GM23338 (cell line): ENCODE data around the gene TWIST2. TPM values are rescaled to one million over a fixed set of nuclear protein-coding genes. Genes with fewer than 3 reads are reported as not detected.

ENCODE experiments used
- ATAC-seq: fragments of 200-7000 bp; cut with Tn5 transposase; 3 replicates; pipeline ENCODE4 v1.9.1; 2020
- DNase-seq: peaks from one replicate; pipeline ENCODE4 v3.0.0-alpha.2; 2015; ENCODE audit warnings: low spot score
- H2AFZ ChIP-seq: fragments of 200-600 bp; sonication (generic); 2 replicates; pipeline ENCODE4 v1.8.0; 2016; ENCODE audit warnings: antibody characterized with exemption, mild to moderate bottlenecking, moderate library complexity
- H3F3A ChIP-seq: fragments of 200-600 bp; sonication (generic); replicated peaks from 2 replicates; pipeline ENCODE4 v1.8.0; 2017; ENCODE audit warnings: antibody characterized with exemption, mixed run types, low read depth
- H3K27ac ChIP-seq: fragments of 200-600 bp; sonication (generic); 2 replicates; pipeline ENCODE4 v1.6.1; 2016; ENCODE audit warnings: low read depth
- H3K27me3 ChIP-seq: fragments of 200-600 bp; sonication (generic); 2 replicates; pipeline ENCODE4 v1.8.0; 2016; ENCODE audit warnings: mild to moderate bottlenecking, mixed run types, moderate library complexity; ENCODE audit not compliant: insufficient read depth
- H3K36me3 ChIP-seq: fragments of 200-600 bp; sonication (generic); 2 replicates; pipeline ENCODE4 v1.8.0; 2016; ENCODE audit warnings: mild to moderate bottlenecking; ENCODE audit not compliant: insufficient read depth
- H3K4me1 ChIP-seq: fragments of 200-600 bp; sonication (generic); 2 replicates; pipeline ENCODE4 v1.8.0; 2016; ENCODE audit warnings: mild to moderate bottlenecking, moderate library complexity; ENCODE audit not compliant: insufficient read depth
- H3K4me2 ChIP-seq: fragments of 200-600 bp; sonication (generic); 2 replicates; pipeline ENCODE4 v1.7.1; 2017; ENCODE audit warnings: mixed run types
- H3K4me3 ChIP-seq: fragments of 200-600 bp; sonication (generic); 2 replicates; pipeline ENCODE4 v1.6.1; 2016; ENCODE audit warnings: mixed run types
- H3K79me2 ChIP-seq: fragments of 200-600 bp; sonication (generic); replicated peaks from 2 replicates; pipeline ENCODE4 v1.8.0; 2017; ENCODE audit warnings: mild to moderate bottlenecking; ENCODE audit not compliant: insufficient read depth
- H3K9me2 ChIP-seq: fragments of 200-600 bp; sonication (generic); 2 replicates; pipeline ENCODE4 v1.8.0; 2017; ENCODE audit not compliant: insufficient read depth
- H4K20me1 ChIP-seq: fragments of 200-600 bp; sonication (generic); replicated peaks from 2 replicates; pipeline ENCODE4 v1.8.0; 2017; ENCODE audit warnings: mild to moderate bottlenecking; ENCODE audit not compliant: insufficient read depth
- H3K27ac Mint-ChIP-seq: 2 replicates; pipeline ENCODE4 v1.8.0; 2020; ENCODE audit warnings: inconsistent platforms, mild to moderate bottlenecking, moderate library complexity, mixed read lengths
- H3K27me3 Mint-ChIP-seq: 3 replicates; pipeline ENCODE4 v1.8.0; 2022; ENCODE audit warnings: low read depth, mild to moderate bottlenecking, moderate library complexity, mixed read lengths, inconsistent platforms; ENCODE audit not compliant: insufficient read depth, poor library complexity
- H3K36me3 Mint-ChIP-seq: 3 replicates; pipeline ENCODE4 v1.8.0; 2021; ENCODE audit warnings: low read depth, mild to moderate bottlenecking, inconsistent platforms, moderate library complexity, mixed read lengths
- H3K4me1 Mint-ChIP-seq: 3 replicates; pipeline ENCODE4 v1.8.0; 2020; ENCODE audit warnings: mild to moderate bottlenecking, inconsistent platforms, mixed read lengths
- H3K4me3 Mint-ChIP-seq: 3 replicates; pipeline ENCODE4 v1.8.0; 2021; ENCODE audit warnings: moderate library complexity, mild to moderate bottlenecking, inconsistent platforms, mixed read lengths
- H3K9me3 Mint-ChIP-seq: 3 replicates; pipeline ENCODE4 v1.8.0; 2020; ENCODE audit warnings: moderate library complexity, mild to moderate bottlenecking, inconsistent platforms, mixed read lengths
- EZH2 ChIP-seq: fragments of 200-600 bp; sonication (generic); IDR thresholded peaks from one replicate; pipeline ENCODE4 v1.8.0; 2017; ENCODE audit warnings: antibody characterized with exemption, mild to moderate bottlenecking, low read depth; ENCODE audit not compliant: unreplicated experiment
- EZH2phosphoT487 ChIP-seq: fragments of 200-600 bp; sonication (generic); IDR thresholded peaks from one replicate; pipeline ENCODE4 v1.8.1; 2018; ENCODE audit warnings: antibody characterized with exemption; ENCODE audit not compliant: unreplicated experiment
- JUNB ChIP-seq: IDR thresholded peaks from one replicate; pipeline ENCODE4 v1.6.1; 2016; ENCODE audit warnings: antibody characterized with exemption; ENCODE audit not compliant: unreplicated experiment
- NANOG ChIP-seq: IDR thresholded peaks from 2 replicates; pipeline ENCODE4 v1.6.1; 2016; ENCODE audit warnings: antibody characterized with exemption, borderline replicate concordance
- POLR2AphosphoS5 ChIP-seq: IDR thresholded peaks from 2 replicates; pipeline ENCODE4 v1.6.1; 2016; ENCODE audit warnings: antibody characterized with exemption, low read depth
- STAT1 ChIP-seq: IDR thresholded peaks from one replicate; pipeline ENCODE4 v1.6.1; 2016; ENCODE audit warnings: antibody characterized with exemption; ENCODE audit not compliant: unreplicated experiment
- ZNF114 ChIP-seq: fragments of 250-450 bp; sonication (Bioruptor Pico); IDR thresholded peaks from 2 replicates; pipeline ENCODE4 v1.5.0; 2020; ENCODE audit warnings: mild to moderate bottlenecking, moderate library complexity
- ZNF331 ChIP-seq: fragments of 250-450 bp; sonication (Bioruptor Pico); IDR thresholded peaks from 2 replicates; pipeline ENCODE4 v1.5.0; 2020; ENCODE audit warnings: low read depth, mild to moderate bottlenecking, moderate library complexity
- polyA plus RNA-seq: library from polyadenylated mRNA; unstranded; fragments of >200 nt; fragmentation: Nextera tagmentation; extraction: Ambion mirVana; gene quantifications from 2 replicates; pipeline ENCODE4 v1.2.1, GENCODE V29; 2016
- total RNA-seq: library from RNA; depleted of rRNA; stranded (reverse); fragments of >200 nt; shearing (Covaris generic); gene quantifications from 2 replicates; pipeline ENCODE4 v1.2.3, GENCODE V29; 2014
- TF ChIP-seq, protein P1 (sequence below), 2 experiments: fragments of 200-600 bp in 1 of 2; sonication (generic) in 1 of 2; conservative IDR thresholded peaks; 2 replicates each; pipeline versions ENCODE4 v1.5.1 to v1.6.1; 2016 to 2017; ENCODE audit warnings: antibody characterized with exemption in 2 of 2, low read depth in 2 of 2, mild to moderate bottlenecking in 2 of 2, moderate library complexity in 1 of 2
- TF ChIP-seq, protein P2 (sequence below): IDR thresholded peaks from 2 replicates; pipeline ENCODE4 v1.6.1; 2016; ENCODE audit warnings: antibody characterized with exemption
- TF ChIP-seq, protein P3 (sequence below): IDR thresholded peaks from one replicate; pipeline ENCODE4 v1.6.1; 2018; ENCODE audit warnings: antibody characterized with exemption; ENCODE audit not compliant: unreplicated experiment
- TF ChIP-seq, protein P4 (sequence below): fragments of 250-450 bp; sonication (Bioruptor Pico); IDR thresholded peaks from 2 replicates; pipeline ENCODE4 v1.5.0; 2020; ENCODE audit warnings: mild to moderate bottlenecking, moderate library complexity

Gene TWIST2
- total and polyA plus RNA-seq, 2 experiments from 2014 or later: 7.0 to 12.5 TPM

DNA sequence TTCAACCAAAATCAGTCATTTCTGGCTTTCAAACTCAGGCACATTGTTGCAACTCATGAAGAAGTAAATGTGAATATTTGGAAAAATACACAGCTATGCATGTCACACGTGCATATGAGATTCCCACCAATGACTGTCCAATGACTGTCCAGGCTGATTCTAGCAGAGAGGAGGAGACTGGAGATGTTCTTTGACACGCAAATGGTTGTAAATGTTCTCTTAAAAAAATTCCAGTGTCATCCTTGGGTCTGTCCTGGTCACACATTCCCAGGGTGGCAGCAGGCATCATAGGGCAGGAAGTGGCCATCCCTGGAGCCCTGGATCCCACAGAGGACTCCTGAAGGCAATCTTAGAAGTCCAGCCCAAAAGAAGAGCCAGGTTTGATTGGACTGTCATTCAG lies 40.9 kb downstream of the TWIST2 start (continued):
- TF ChIP-seq, protein P1, sequence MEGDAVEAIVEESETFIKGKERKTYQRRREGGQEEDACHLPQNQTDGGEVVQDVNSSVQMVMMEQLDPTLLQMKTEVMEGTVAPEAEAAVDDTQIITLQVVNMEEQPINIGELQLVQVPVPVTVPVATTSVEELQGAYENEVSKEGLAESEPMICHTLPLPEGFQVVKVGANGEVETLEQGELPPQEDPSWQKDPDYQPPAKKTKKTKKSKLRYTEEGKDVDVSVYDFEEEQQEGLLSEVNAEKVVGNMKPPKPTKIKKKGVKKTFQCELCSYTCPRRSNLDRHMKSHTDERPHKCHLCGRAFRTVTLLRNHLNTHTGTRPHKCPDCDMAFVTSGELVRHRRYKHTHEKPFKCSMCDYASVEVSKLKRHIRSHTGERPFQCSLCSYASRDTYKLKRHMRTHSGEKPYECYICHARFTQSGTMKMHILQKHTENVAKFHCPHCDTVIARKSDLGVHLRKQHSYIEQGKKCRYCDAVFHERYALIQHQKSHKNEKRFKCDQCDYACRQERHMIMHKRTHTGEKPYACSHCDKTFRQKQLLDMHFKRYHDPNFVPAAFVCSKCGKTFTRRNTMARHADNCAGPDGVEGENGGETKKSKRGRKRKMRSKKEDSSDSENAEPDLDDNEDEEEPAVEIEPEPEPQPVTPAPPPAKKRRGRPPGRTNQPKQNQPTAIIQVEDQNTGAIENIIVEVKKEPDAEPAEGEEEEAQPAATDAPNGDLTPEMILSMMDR (conservative IDR thresholded peaks at IDR 0.05; ENCODE audit: low read depth in 2 of 2): no peak
- no peak for TF ChIP-seq NANOG

DNA sequence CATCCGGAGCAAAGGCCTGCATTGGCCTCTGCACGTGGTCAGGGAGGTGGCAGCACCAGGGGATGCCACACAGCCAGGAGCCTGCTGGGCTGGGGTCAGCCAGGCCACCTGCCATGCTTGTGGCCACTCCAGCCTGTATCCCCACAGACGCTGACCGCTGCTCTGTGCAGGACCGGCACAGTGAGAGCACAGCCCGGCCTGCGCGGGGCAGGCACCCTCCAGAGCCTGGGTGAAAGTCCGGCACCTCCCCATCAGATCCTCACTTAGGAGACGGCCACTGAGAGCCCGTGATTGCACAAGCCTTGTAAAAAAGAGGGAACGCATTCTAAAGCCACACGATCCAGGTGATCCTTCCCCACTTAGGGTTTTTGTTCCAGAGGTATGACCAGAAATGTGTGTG lies 42.2 kb downstream of the TWIST2 start:
- no peaks in the 10 kb centered on the region for H3K4me1 ChIP-seq
- H3K27me3 ChIP-seq: no peaks in the 10 kb centered on the region
- no peak for ATAC-seq
- no peaks in the 10 kb centered on the region for H3K36me3 ChIP-seq
- no peak overlapping the region for H3K4me3 ChIP-seq
- Mint-ChIP-seq H3K4me3 (no peak overlapping the region), H3K4me1 (peaks cover 5% of the 10 kb centered on the region; the same call in 2 of the 3 replicates), H3K27me3 (peaks cover 1% of the 10 kb centered on the region), H3K36me3 (peaks cover 3% of the 10 kb centered on the region; the same call in 2 of the 3 replicates), H3K27ac (no peak overlapping the region), H3K9me3 (peaks cover 8% of the 10 kb centered on the region; the same call in 2 of the 3 replicates)
- H3K27ac ChIP-seq: no peak overlapping the region
- H3K79me2 ChIP-seq: no peaks in the 10 kb centered on the region
- H3K9me2 ChIP-seq: no peaks in the 10 kb centered on the region
- DNase-seq: no peak
- no peak overlapping the region for H3K4me2 ChIP-seq
- H3F3A ChIP-seq: no peaks in the 10 kb centered on the region
- H2AFZ ChIP-seq: no peak overlapping the region
- H4K20me1 ChIP-seq: no peaks in the 10 kb centered on the region
- TF ChIP-seq STAT1: no peak
- TF ChIP-seq JUNB: no peak
- no peak for TF ChIP-seq ZNF114 (CRISPR knock-in tag)
- TF ChIP-seq, protein P2, sequence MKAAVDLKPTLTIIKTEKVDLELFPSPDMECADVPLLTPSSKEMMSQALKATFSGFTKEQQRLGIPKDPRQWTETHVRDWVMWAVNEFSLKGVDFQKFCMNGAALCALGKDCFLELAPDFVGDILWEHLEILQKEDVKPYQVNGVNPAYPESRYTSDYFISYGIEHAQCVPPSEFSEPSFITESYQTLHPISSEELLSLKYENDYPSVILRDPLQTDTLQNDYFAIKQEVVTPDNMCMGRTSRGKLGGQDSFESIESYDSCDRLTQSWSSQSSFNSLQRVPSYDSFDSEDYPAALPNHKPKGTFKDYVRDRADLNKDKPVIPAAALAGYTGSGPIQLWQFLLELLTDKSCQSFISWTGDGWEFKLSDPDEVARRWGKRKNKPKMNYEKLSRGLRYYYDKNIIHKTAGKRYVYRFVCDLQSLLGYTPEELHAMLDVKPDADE: no peak
- no peak for TF ChIP-seq ZNF331
- no peak for TF ChIP-seq EZH2phosphoT487
- TF ChIP-seq, protein P3, sequence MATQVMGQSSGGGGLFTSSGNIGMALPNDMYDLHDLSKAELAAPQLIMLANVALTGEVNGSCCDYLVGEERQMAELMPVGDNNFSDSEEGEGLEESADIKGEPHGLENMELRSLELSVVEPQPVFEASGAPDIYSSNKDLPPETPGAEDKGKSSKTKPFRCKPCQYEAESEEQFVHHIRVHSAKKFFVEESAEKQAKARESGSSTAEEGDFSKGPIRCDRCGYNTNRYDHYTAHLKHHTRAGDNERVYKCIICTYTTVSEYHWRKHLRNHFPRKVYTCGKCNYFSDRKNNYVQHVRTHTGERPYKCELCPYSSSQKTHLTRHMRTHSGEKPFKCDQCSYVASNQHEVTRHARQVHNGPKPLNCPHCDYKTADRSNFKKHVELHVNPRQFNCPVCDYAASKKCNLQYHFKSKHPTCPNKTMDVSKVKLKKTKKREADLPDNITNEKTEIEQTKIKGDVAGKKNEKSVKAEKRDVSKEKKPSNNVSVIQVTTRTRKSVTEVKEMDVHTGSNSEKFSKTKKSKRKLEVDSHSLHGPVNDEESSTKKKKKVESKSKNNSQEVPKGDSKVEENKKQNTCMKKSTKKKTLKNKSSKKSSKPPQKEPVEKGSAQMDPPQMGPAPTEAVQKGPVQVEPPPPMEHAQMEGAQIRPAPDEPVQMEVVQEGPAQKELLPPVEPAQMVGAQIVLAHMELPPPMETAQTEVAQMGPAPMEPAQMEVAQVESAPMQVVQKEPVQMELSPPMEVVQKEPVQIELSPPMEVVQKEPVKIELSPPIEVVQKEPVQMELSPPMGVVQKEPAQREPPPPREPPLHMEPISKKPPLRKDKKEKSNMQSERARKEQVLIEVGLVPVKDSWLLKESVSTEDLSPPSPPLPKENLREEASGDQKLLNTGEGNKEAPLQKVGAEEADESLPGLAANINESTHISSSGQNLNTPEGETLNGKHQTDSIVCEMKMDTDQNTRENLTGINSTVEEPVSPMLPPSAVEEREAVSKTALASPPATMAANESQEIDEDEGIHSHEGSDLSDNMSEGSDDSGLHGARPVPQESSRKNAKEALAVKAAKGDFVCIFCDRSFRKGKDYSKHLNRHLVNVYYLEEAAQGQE: no peak
- TF ChIP-seq EZH2: no peak
- no peak for TF ChIP-seq POLR2AphosphoS5
- TF ChIP-seq NANOG: no peak
- TF ChIP-seq, protein P4, sequence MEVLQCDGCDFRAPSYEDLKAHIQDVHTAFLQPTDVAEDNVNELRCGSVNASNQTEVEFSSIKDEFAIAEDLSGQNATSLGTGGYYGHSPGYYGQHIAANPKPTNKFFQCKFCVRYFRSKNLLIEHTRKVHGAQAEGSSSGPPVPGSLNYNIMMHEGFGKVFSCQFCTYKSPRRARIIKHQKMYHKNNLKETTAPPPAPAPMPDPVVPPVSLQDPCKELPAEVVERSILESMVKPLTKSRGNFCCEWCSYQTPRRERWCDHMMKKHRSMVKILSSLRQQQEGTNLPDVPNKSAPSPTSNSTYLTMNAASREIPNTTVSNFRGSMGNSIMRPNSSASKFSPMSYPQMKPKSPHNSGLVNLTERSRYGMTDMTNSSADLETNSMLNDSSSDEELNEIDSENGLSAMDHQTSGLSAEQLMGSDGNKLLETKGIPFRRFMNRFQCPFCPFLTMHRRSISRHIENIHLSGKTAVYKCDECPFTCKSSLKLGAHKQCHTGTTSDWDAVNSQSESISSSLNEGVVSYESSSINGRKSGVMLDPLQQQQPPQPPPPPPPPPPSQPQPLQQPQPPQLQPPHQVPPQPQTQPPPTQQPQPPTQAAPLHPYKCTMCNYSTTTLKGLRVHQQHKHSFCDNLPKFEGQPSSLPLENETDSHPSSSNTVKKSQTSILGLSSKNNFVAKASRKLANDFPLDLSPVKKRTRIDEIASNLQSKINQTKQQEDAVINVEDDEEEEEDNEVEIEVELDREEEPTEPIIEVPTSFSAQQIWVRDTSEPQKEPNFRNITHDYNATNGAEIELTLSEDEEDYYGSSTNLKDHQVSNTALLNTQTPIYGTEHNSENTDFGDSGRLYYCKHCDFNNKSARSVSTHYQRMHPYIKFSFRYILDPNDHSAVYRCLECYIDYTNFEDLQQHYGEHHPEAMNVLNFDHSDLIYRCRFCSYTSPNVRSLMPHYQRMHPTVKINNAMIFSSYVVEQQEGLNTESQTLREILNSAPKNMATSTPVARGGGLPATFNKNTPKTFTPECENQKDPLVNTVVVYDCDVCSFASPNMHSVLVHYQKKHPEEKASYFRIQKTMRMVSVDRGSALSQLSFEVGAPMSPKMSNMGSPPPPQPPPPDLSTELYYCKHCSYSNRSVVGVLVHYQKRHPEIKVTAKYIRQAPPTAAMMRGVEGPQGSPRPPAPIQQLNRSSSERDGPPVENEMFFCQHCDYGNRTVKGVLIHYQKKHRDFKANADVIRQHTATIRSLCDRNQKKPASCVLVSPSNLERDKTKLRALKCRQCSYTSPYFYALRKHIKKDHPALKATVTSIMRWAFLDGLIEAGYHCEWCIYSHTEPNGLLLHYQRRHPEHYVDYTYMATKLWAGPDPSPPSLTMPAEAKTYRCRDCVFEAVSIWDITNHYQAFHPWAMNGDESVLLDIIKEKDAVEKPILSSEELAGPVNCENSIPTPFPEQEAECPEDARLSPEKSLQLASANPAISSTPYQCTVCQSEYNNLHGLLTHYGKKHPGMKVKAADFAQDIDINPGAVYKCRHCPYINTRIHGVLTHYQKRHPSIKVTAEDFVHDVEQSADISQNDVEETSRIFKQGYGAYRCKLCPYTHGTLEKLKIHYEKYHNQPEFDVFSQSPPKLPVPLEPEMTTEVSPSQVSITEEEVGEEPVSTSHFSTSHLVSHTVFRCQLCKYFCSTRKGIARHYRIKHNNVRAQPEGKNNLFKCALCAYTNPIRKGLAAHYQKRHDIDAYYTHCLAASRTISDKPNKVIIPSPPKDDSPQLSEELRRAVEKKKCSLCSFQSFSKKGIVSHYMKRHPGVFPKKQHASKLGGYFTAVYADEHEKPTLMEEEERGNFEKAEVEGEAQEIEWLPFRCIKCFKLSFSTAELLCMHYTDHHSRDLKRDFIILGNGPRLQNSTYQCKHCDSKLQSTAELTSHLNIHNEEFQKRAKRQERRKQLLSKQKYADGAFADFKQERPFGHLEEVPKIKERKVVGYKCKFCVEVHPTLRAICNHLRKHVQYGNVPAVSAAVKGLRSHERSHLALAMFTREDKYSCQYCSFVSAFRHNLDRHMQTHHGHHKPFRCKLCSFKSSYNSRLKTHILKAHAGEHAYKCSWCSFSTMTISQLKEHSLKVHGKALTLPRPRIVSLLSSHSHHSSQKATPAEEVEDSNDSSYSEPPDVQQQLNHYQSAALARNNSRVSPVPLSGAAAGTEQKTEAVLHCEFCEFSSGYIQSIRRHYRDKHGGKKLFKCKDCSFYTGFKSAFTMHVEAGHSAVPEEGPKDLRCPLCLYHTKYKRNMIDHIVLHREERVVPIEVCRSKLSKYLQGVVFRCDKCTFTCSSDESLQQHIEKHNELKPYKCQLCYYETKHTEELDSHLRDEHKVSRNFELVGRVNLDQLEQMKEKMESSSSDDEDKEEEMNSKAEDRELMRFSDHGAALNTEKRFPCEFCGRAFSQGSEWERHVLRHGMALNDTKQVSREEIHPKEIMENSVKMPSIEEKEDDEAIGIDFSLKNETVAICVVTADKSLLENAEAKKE (CRISPR knock-in tag): no peak
